Measurements from ENCODE around the gene MICAL3. TPM values are rescaled to one million over a fixed set of nuclear protein-coding genes. Genes with fewer than 3 reads are reported as not detected.
A peak's percentile ranks its signal among the peaks of the same experiment; 100 is the strongest.

The MICAL3 gene
- total RNA-seq, 1 experiment from 2014 or later, result 23.5 TPM

- H3K27me3 ChIP-seq (replicated peaks), result no peaks in the 10 kb centered on the region
- no peak overlapping the region for H3K4me3 ChIP-seq
- H3K4me1 ChIP-seq (replicated peaks), result no peaks in the 10 kb centered on the region
- no peak overlapping the region for H3K27ac ChIP-seq
- peaks cover 23% of the 10 kb centered on the region for H3K36me3 ChIP-seq
- DNase-seq (ENCODE audit: low read depth in 1 of 2, low spot score in 2 of 2), result no peak
- no peaks in the 10 kb centered on the region for H3K9me3 ChIP-seq (replicated peaks)
Observed at GRCh38 chr22:17787716-17788330, 236.5 kb downstream of the MICAL3 start.

DNA sequence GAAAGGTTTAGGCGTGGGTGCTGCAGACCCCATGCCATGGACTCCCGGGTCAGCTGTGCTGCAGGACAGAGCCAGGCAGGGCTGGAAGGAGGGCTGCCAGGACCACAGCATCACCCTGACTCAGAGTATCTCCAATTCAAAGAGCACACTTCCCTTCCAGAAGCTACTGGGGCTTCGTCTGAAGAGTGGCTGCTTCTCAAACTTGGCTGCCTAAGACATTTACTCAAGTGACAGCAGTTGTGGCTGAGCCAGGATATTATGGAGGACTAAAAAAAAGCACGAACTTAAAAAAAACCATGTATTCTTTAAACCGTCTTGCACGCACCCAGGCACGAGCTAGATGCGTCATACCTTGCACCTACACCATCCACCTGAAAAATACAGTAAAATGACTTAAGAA, 237.1 kb downstream of the MICAL3 start:
- DNase-seq (ENCODE audit: low read depth in 1 of 2, low spot score in 2 of 2), result no peak
- H3K27ac ChIP-seq, result no peak overlapping the region
- no peak overlapping the region for H3K4me3 ChIP-seq
- no peaks in the 10 kb centered on the region for H3K9me3 ChIP-seq (replicated peaks)
- H3K27me3 ChIP-seq (replicated peaks), result no peaks in the 10 kb centered on the region
- H3K4me1 ChIP-seq (replicated peaks), result peaks cover 4% of the 10 kb centered on the region
- peaks cover 20% of the 10 kb centered on the region for H3K36me3 ChIP-seq

- Histone ChIP-seq H3K27ac (no peak overlapping the region), H3K4me1 (replicated peaks) (peaks cover 10% of the 10 kb centered on the region), H3K27me3 (replicated peaks) (no peaks in the 10 kb centered on the region), H3K9me3 (replicated peaks) (no peaks in the 10 kb centered on the region), H3K4me3 (no peak overlapping the region), H3K36me3 (peaks cover 20% of the 10 kb centered on the region)
- DNase-seq (ENCODE audit: low read depth in 1 of 2, low spot score in 2 of 2), result no peak
Observed at GRCh38 chr22:17786435-17787161, 237.8 kb downstream of the MICAL3 start.

- no peak overlapping the region for H3K27ac ChIP-seq
- no peaks in the 10 kb centered on the region for H3K9me3 ChIP-seq (replicated peaks)
- DNase-seq (ENCODE audit: low read depth in 1 of 2, low spot score in 2 of 2), result peak in 1 of 2 experiments; percentile 65
- H3K36me3 ChIP-seq, result peaks cover 14% of the 10 kb centered on the region
- H3K27me3 ChIP-seq (replicated peaks), result no peaks in the 10 kb centered on the region
- peaks cover 18% of the 10 kb centered on the region for H3K4me1 ChIP-seq (replicated peaks)
- no peak overlapping the region for H3K4me3 ChIP-seq
Observed at GRCh38 chr22:17785185-17786184, 238.9 kb downstream of the MICAL3 start.

GRCh38 chr22:17784776-17785175, 239.6 kb downstream of the MICAL3 start:
- Histone ChIP-seq H3K36me3 (peaks cover 14% of the 10 kb centered on the region), H3K4me3 (no peak overlapping the region), H3K27ac (no peak overlapping the region), H3K9me3 (replicated peaks) (no peaks in the 10 kb centered on the region), H3K27me3 (replicated peaks) (no peaks in the 10 kb centered on the region), H3K4me1 (replicated peaks) (peaks cover 18% of the 10 kb centered on the region)
- no peak for DNase-seq (ENCODE audit: low read depth in 1 of 2, low spot score in 2 of 2)

- no peaks in the 10 kb centered on the region for H3K27me3 ChIP-seq (replicated peaks)
- H3K4me3 ChIP-seq, result no peak overlapping the region
- no peaks in the 10 kb centered on the region for H3K9me3 ChIP-seq (replicated peaks)
- peaks cover 9% of the 10 kb centered on the region for H3K36me3 ChIP-seq
- DNase-seq (ENCODE audit: low read depth in 1 of 2, low spot score in 2 of 2), result no peak
- H3K27ac ChIP-seq, result no peak overlapping the region
- H3K4me1 ChIP-seq (replicated peaks), result peaks cover 18% of the 10 kb centered on the region
Observed at GRCh38 chr22:17783773-17784480, 240.4 kb downstream of the MICAL3 start.

DNA sequence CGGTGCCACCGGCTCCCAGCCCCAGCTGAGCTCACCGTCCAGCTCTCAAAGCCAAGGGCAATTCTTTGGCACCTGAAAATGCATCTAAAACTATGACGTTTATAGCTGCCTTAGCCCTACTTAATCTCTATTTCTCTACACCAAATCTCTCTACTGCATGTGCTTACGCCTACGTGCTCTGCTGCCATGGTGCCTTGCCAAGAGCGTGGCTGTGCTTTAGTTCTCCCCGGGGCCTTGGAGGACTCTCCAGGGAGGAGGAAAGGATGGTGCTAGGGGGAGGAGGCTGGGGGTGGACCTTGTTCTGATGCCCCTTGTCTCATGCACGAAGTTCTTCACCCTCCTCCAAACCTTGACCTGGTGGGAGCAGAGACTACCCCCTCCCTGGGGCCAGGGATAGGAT, 241.0 kb downstream of the MICAL3 start:
- DNase-seq (ENCODE audit: low read depth in 1 of 2, low spot score in 2 of 2), result no peak
- no peaks in the 10 kb centered on the region for H3K27me3 ChIP-seq (replicated peaks)
- H3K4me1 ChIP-seq (replicated peaks), result peaks cover 18% of the 10 kb centered on the region
- no peak overlapping the region for H3K27ac ChIP-seq
- no peaks in the 10 kb centered on the region for H3K9me3 ChIP-seq (replicated peaks)
- peaks cover 2% of the 10 kb centered on the region; the same call in 1 of the 2 replicates for H3K36me3 ChIP-seq
- no peak overlapping the region for H3K4me3 ChIP-seq

DNA sequence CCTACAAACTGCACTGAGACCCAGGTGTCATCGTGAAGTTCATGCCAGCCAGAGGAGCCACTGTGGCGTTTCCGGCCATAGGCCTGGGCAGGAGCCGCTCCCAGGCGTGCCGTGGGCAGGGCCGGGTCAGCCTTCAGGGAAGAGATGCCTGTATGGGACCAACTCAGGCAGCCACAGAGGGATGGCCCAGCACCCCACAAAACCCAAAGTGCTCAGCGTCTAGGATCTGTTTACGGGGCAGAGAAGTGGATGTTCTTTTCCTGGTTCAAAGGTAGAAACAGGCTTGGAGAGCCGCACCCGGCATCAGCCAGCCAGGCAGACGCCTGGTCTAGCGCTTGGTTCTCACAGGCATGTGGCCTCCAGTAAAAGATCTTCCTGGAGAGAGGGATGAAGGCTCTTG, 241.7 kb downstream of the MICAL3 start:
- Histone ChIP-seq H3K36me3 (no peaks in the 10 kb centered on the region), H3K4me1 (replicated peaks) (peaks cover 18% of the 10 kb centered on the region), H3K9me3 (replicated peaks) (no peaks in the 10 kb centered on the region), H3K27me3 (replicated peaks) (no peaks in the 10 kb centered on the region), H3K27ac (no peak overlapping the region), H3K4me3 (no peak overlapping the region)
- DNase-seq (ENCODE audit: low read depth in 1 of 2, low spot score in 2 of 2), result no peak

DNA sequence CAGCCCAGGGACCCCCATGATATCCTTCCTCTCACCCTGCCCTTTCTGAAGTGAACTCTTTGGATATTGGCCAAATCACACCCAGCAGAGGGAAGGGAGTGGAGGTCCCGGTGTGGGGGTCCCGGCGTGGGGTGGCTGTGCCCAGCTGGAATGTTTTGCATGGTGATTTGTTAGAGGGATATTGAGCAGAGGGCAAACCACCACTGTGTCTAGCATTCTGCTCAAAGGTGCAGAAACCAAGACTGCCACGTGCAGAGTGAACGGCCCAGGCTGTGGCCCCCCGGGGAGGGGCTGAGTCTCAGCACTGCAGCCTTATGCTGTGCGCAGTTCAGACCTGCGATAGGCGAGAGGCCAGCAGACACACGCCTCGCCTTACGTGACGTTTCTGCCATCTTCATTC, 242.2 kb downstream of the MICAL3 start:
- Histone ChIP-seq H3K9me3 (replicated peaks) (no peaks in the 10 kb centered on the region), H3K4me3 (no peak overlapping the region), H3K36me3 (no peaks in the 10 kb centered on the region), H3K27me3 (replicated peaks) (no peaks in the 10 kb centered on the region), H3K27ac (peak overlapping the region; percentile 54), H3K4me1 (replicated peaks) (peaks cover 18% of the 10 kb centered on the region)
- no peak for DNase-seq (ENCODE audit: low read depth in 1 of 2, low spot score in 2 of 2)

DNA sequence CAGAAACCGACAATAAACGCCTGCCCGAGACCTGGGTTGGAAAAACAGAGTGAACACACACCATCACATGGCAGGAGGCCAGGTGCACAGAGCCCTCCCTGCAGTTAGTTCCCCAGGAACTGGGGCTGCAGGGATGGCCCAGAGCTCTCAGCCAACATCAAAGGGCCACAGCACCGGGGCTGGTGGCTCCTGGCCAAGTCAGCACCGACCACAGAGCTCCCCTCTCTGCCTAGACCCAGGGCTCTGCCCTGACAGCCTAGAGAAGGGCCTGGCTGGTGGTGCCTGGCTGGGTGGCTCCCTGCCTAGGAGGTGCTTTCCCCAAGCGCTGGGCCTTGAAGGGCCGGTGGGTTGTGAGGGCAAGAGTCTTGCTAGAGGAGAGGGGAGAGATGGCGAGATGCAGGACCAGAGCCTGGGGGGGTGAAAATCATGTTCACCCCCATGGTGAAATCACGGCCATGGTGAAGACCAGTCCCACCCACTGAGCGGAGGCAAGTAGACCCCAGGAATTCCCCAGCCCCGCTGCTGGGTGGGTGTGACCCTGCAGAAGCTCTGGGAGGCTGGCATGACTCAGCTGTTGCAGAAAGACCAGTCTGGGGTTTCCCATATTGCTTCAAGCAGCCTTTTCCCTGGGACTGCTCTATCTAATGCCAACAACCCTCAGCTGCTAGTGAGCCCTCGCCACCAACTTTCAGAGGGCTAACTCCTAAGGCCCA, 242.9 kb downstream of the MICAL3 start:
- DNase-seq (ENCODE audit: low read depth in 1 of 2, low spot score in 2 of 2), result peak; percentile 76 to 79
- Histone ChIP-seq H3K9me3 (replicated peaks) (no peaks in the 10 kb centered on the region), H3K4me3 (no peak overlapping the region), H3K4me1 (replicated peaks) (peaks cover 18% of the 10 kb centered on the region), H3K27ac (peak overlapping the region; percentile 54), H3K27me3 (replicated peaks) (no peaks in the 10 kb centered on the region), H3K36me3 (no peaks in the 10 kb centered on the region)

GRCh38 chr22:17780741-17781318, 243.5 kb downstream of the MICAL3 start:
- H3K4me3 ChIP-seq, result no peak overlapping the region
- H3K4me1 ChIP-seq (replicated peaks), result peaks cover 18% of the 10 kb centered on the region
- no peak overlapping the region; the same call in 1 of the 2 replicates for H3K27ac ChIP-seq
- no peaks in the 10 kb centered on the region for H3K36me3 ChIP-seq
- DNase-seq (ENCODE audit: low read depth in 1 of 2, low spot score in 2 of 2), result no peak
- H3K9me3 ChIP-seq (replicated peaks), result no peaks in the 10 kb centered on the region
- H3K27me3 ChIP-seq (replicated peaks), result no peaks in the 10 kb centered on the region

- no peak for DNase-seq (ENCODE audit: low read depth in 1 of 2, low spot score in 2 of 2)
- Histone ChIP-seq H3K4me1 (replicated peaks) (peaks cover 18% of the 10 kb centered on the region), H3K27me3 (replicated peaks) (no peaks in the 10 kb centered on the region), H3K4me3 (no peak overlapping the region), H3K36me3 (no peaks in the 10 kb centered on the region), H3K9me3 (replicated peaks) (no peaks in the 10 kb centered on the region), H3K27ac (no peak overlapping the region)
Observed at GRCh38 chr22:17780116-17780740, 244.1 kb downstream of the MICAL3 start.

Measured in SJSA1 (cell line).